B cell (primary cell): ENCODE results near the gene RBP2. TPM values are rescaled to one million over a fixed set of nuclear protein-coding genes. Genes with fewer than 3 reads are reported as not detected.

Experiments
- ATAC-seq: fragments of 200-7000 bp; cut with Tn5 transposase; one replicate; pipeline ENCODE4 v1.10.0; 2021; ENCODE audit warnings: low read depth, mild to moderate bottlenecking, moderate number of reproducible peaks, moderate library complexity
- CTCF ChIA-PET: fragments of 350-600 bp; sonication (Branson Sonifier 250); formaldehyde crosslinking; loops from one replicate; lab custom pipeline; 2021; ENCODE audit warnings: antibody characterized with exemption, inconsistent platforms; lab: Charles Lee
- POLR2A ChIA-PET: fragments of 350-600 bp; sonication (Branson Sonifier 250); formaldehyde crosslinking; loops from one replicate; lab custom pipeline; 2021; ENCODE audit warnings: antibody characterized with exemption; lab: Charles Lee
- DNase-seq: peaks from one replicate; pipeline ENCODE4 v3.0.0; 2013
- H2AFZ ChIP-seq: 2 replicates; pipeline ENCODE4 v1.6.1; 2012; ENCODE audit warnings: mild to moderate bottlenecking, low read depth, low read length; ENCODE audit not compliant: insufficient read depth, poor library complexity, severe bottlenecking
- H3K27ac ChIP-seq, 2 donors: 1 replicate in 1 of 2; 2 replicates in 1 of 2; pipeline ENCODE4 v1.5.1; 2012 to 2013; ENCODE audit warnings: low read length in 2 of 2, mild to moderate bottlenecking in 2 of 2, moderate library complexity in 1 of 2
- H3K27me3 ChIP-seq, 4 experiments: fragments of 200-600 bp in 1 of 4; sonication (generic) in 1 of 4; replicated peaks in 1 of 4; 1 replicate in 2 of 4; 2 replicates in 2 of 4; pipeline versions ENCODE4 v1.6.1 to v1.7.0; 2013 to 2016; ENCODE audit warnings: low read length in 3 of 4, mild to moderate bottlenecking in 2 of 4, mixed read lengths in 1 of 4, moderate library complexity in 1 of 4; ENCODE audit not compliant: insufficient read depth in 4 of 4, control insufficient read depth in 3 of 4; ENCODE audit errors: control extremely low read depth in 1 of 4
- H3K36me3 ChIP-seq, 2 experiments: replicated peaks in 1 of 2; 1 replicate in 1 of 2; 2 replicates in 1 of 2; pipeline versions ENCODE4 v1.6.1 to v1.7.1; 2013; ENCODE audit warnings: low read length in 1 of 2; ENCODE audit not compliant: insufficient read depth in 2 of 2, control insufficient read depth in 1 of 2; ENCODE audit errors: control extremely low read depth in 1 of 2, extremely low read depth in 1 of 2
- H3K4me1 ChIP-seq, 2 donors: fragments of 200-600 bp in 1 of 2; sonication (generic) in 1 of 2; 1 replicate in 1 of 2; 2 replicates in 1 of 2; pipeline versions ENCODE4 v1.5.1 to v1.6.1; 2013 to 2017; ENCODE audit warnings: low read length in 2 of 2; ENCODE audit not compliant: control insufficient read depth in 2 of 2, insufficient read depth in 2 of 2
- H3K4me2 ChIP-seq: replicated peaks from 2 replicates; pipeline ENCODE3; 2012; ENCODE audit warnings: mild to moderate bottlenecking, low read depth, low read length; ENCODE audit not compliant: poor library complexity, severe bottlenecking
- H3K4me3 ChIP-seq, 5 experiments: fragments of 200-600 bp in 1 of 5; sonication (generic) in 1 of 5; 1 replicate in 3 of 5; 2 replicates in 2 of 5; pipeline versions ENCODE4 v1.5.1 to v1.7.0; 2011 to 2016; ENCODE audit warnings: low read length in 4 of 5, mild to moderate bottlenecking in 4 of 5, low read depth in 2 of 5, control low read depth in 1 of 5, moderate library complexity in 1 of 5; ENCODE audit not compliant: insufficient read depth in 1 of 5; ENCODE audit errors: control extremely low read depth in 1 of 5, extremely low read depth in 1 of 5
- H3K79me2 ChIP-seq: fragments of 200-600 bp; sonication (generic); one replicate; pipeline ENCODE4 v1.6.0; 2016; ENCODE audit warnings: low read length; ENCODE audit not compliant: control insufficient read depth, insufficient read depth
- H3K9ac ChIP-seq: fragments of 200-600 bp; sonication (generic); 2 replicates; pipeline ENCODE4 v1.6.1; 2017; ENCODE audit warnings: mild to moderate bottlenecking, low read length, moderate library complexity
- H3K9me3 ChIP-seq, 3 donors: one replicate each; pipeline versions ENCODE4 v1.6.1 to v1.7.1; 2013; ENCODE audit warnings: low read length in 2 of 3; ENCODE audit not compliant: control insufficient read depth in 2 of 3, insufficient read depth in 1 of 3; ENCODE audit errors: control extremely low read depth in 1 of 3
- H4K20me1 ChIP-seq: 2 replicates; pipeline ENCODE4 v1.6.0; 2012; ENCODE audit warnings: mild to moderate bottlenecking, low read length; ENCODE audit not compliant: insufficient read depth, control insufficient read depth, poor library complexity, severe bottlenecking
- H3K27ac Mint-ChIP-seq: one replicate; pipeline ENCODE4 v1.8.0; 2021; ENCODE audit warnings: mixed read lengths
- H3K27me3 Mint-ChIP-seq: one replicate; pipeline ENCODE4 v1.8.0; 2021; ENCODE audit warnings: mixed read lengths
- H3K4me1 Mint-ChIP-seq: one replicate; pipeline ENCODE4 v1.8.0; 2021; ENCODE audit warnings: mixed read lengths
- H3K4me3 Mint-ChIP-seq: one replicate; pipeline ENCODE4 v1.8.0; 2021; ENCODE audit warnings: mixed read lengths
- H3K9me3 Mint-ChIP-seq: one replicate; pipeline ENCODE4 v1.8.0; 2022; ENCODE audit warnings: mixed read lengths; ENCODE audit not compliant: insufficient read depth
- CTCF ChIP-seq: fragments of 200-600 bp; IDR thresholded peaks from one replicate; pipeline ENCODE4 v1.8.0; 2022; ENCODE audit warnings: antibody characterized with exemption, mild to moderate bottlenecking
- EZH2 ChIP-seq: IDR thresholded peaks from 2 replicates; pipeline ENCODE4 v1.6.1; 2012; ENCODE audit warnings: borderline replicate concordance, low read depth, mild to moderate bottlenecking, moderate library complexity, low read length; ENCODE audit not compliant: insufficient read depth, poor library complexity, severe bottlenecking
- WGBS: methylation state at CpG from one replicate; pipeline ENCODE4 v1.1.5; 2013; ENCODE audit warnings: missing lambda C conversion rate; ENCODE audit not compliant: insufficient coverage; 5-methylcytosine and 5-hydroxymethylcytosine counted together
- intact Hi-C: fragments of 100-400 bp; cut with micrococcal nuclease; formaldehyde crosslinking; loops from one replicate; pipeline ENCODE4 v1.10.0; 2022
- polyA plus RNA-seq: library from polyadenylated mRNA; depleted of rRNA; stranded (reverse); fragments of >200 nt; gene quantifications from 2 replicates; pipeline ENCODE4 v1.2.3, GENCODE V29; 2012
- total RNA-seq, 2 donors: library from RNA; stranded (reverse); fragments of 120-200 nt in 1 of 2; gene quantifications; 1 replicate in 1 of 2; 2 replicates in 1 of 2; pipeline versions ENCODE4 v1.2.3 to v1.2.4, GENCODE V29; 2013 to 2022

RBP2 gene
- total and polyA plus RNA-seq, 2 donors (not counting 1 experiment from before 2014, with no cell fraction given), result not detected

- H3K79me2 ChIP-seq, result no peaks in the 10 kb centered on the region
- no peak for DNase-seq
- H3K4me1 ChIP-seq, result no peaks in the 10 kb centered on the region
- H3K4me3 ChIP-seq, result no peak overlapping the region
- no peak overlapping the region for H3K4me2 ChIP-seq
- Mint-ChIP-seq H3K27me3 (no peaks in the 10 kb centered on the region), H3K4me3 (no peak overlapping the region), H3K9me3 (no peaks in the 10 kb centered on the region), H3K4me1 (no peaks in the 10 kb centered on the region), H3K27ac (no peak overlapping the region)
- ChIA-PET CTCF (no interaction called here), POLR2A (no interaction called here)
- no peaks in the 10 kb centered on the region for H3K9me3 ChIP-seq
- no peak overlapping the region for H2AFZ ChIP-seq
- H3K27me3 ChIP-seq, result no peaks in the 10 kb centered on the region
- 71% methylated on average over 2 of the region's 3 CpGs for whole genome bisulfite sequencing
- no peak overlapping the region for H3K9ac ChIP-seq
- no peak for ATAC-seq
- intact Hi-C loops, result no loop called here
- H3K36me3 ChIP-seq, result no peaks in the 10 kb centered on the region
- no peak overlapping the region for H3K27ac ChIP-seq
- TF ChIP-seq CTCF (no peak), EZH2 (no peak)
- H4K20me1 ChIP-seq, result no peaks in the 10 kb centered on the region
Observed at GRCh38 chr3:139477710-139478640, 1.7 kb upstream of the RBP2 start.

GRCh38 chr3:139473155-139473771 lies 3.1 kb downstream of the RBP2 start:
- no peak overlapping the region for H3K27ac ChIP-seq
- ChIA-PET POLR2A (no interaction called here), CTCF (no interaction called here)
- DNase-seq, result no peak
- H3K4me1 Mint-ChIP-seq, result no peaks in the 10 kb centered on the region
- 78% methylated on average over 1 of the region's 2 CpGs for WGBS
- H3K4me3 ChIP-seq, result no peak overlapping the region
- no peak overlapping the region for H3K4me3 Mint-ChIP-seq
- no peaks in the 10 kb centered on the region for H3K27me3 ChIP-seq
- no peak overlapping the region for H3K27ac Mint-ChIP-seq
- H3K36me3 ChIP-seq, result no peaks in the 10 kb centered on the region
- no peaks in the 10 kb centered on the region for H3K9me3 ChIP-seq
- no peak for TF ChIP-seq CTCF
- no peak for TF ChIP-seq EZH2
- no peaks in the 10 kb centered on the region for H3K9me3 Mint-ChIP-seq
- no peak overlapping the region for H3K9ac ChIP-seq
- H2AFZ ChIP-seq, result no peak overlapping the region
- ATAC-seq, result no peak
- intact Hi-C loops, result no loop called here
- no peaks in the 10 kb centered on the region for H3K79me2 ChIP-seq
- no peaks in the 10 kb centered on the region for H3K27me3 Mint-ChIP-seq
- no peaks in the 10 kb centered on the region for H3K4me1 ChIP-seq
- H3K4me2 ChIP-seq, result no peak overlapping the region
- no peaks in the 10 kb centered on the region for H4K20me1 ChIP-seq
